RWPE2 (cell line): ENCODE data around the gene SCML2.
A peak's percentile ranks its signal among the peaks of the same experiment; 100 is the strongest.

Experiments used
- ATAC-seq: fragments of 200-7000 bp; cut with Tn5 transposase; 3 replicates; pipeline ENCODE4 v1.9.1; 2021; ENCODE audit warnings: low read depth
- DNase-seq: peaks from one replicate; pipeline ENCODE4 v3.0.0-alpha.2; 2020; ENCODE audit warnings: low spot score
- H3K27ac ChIP-seq: fragments of 450-650 bp; 2 replicates; pipeline ENCODE4 v1.5.1; 2017; ENCODE audit warnings: mild to moderate bottlenecking; ENCODE audit not compliant: poor library complexity, severe bottlenecking
- H3K27me3 ChIP-seq: fragments of 250-450 bp; sonication (Bioruptor Pico); 2 replicates; pipeline ENCODE4 v1.5.1; 2021; ENCODE audit warnings: mild to moderate bottlenecking, moderate library complexity; ENCODE audit not compliant: insufficient read depth, poor library complexity, severe bottlenecking
- H3K36me3 ChIP-seq: fragments of 250-450 bp; sonication (Bioruptor Pico); 2 replicates; pipeline ENCODE4 v1.5.1; 2020; ENCODE audit warnings: low read depth, mild to moderate bottlenecking, moderate library complexity
- H3K4me1 ChIP-seq: fragments of 250-450 bp; sonication (Bioruptor Pico); 2 replicates; pipeline ENCODE4 v1.5.1; 2021; ENCODE audit warnings: mild to moderate bottlenecking, moderate library complexity; ENCODE audit not compliant: insufficient read depth, poor library complexity, severe bottlenecking
- H3K4me3 ChIP-seq: fragments of 250-450 bp; sonication (Bioruptor Pico); 2 replicates; pipeline ENCODE4 v1.5.1; 2021; ENCODE audit warnings: mild to moderate bottlenecking, moderate library complexity; ENCODE audit not compliant: severe bottlenecking
- H3K9me3 ChIP-seq: fragments of 250-450 bp; sonication (Bioruptor Pico); 2 replicates; pipeline ENCODE4 v1.5.1; 2021; ENCODE audit warnings: mild to moderate bottlenecking, moderate library complexity; ENCODE audit not compliant: severe bottlenecking
- CTCF ChIP-seq: fragments of 450-650 bp; IDR thresholded peaks from one replicate; pipeline ENCODE4 v1.5.1; 2017; ENCODE audit warnings: mild to moderate bottlenecking, moderate library complexity; ENCODE audit not compliant: poor library complexity, severe bottlenecking

Gene SCML2

GRCh38 chrX:18354369-18355223 is at the start of gene SCML2:
SCML2 (minus strand) TSS chrX:18354688; CDS start chrX:18334071, 20,617 bp downstream.
- no peaks in the 10 kb centered on the region for H3K4me1 ChIP-seq
- no peaks in the 10 kb centered on the region for H3K36me3 ChIP-seq

GRCh38 chrX:18401848-18402213 is 47.3 kb upstream of the SCML2 start:
- no peak for TF ChIP-seq CTCF
- H3K27ac ChIP-seq = no peak overlapping the region
- ATAC-seq = no peak

More at GRCh38 chrX:18354369-18355223, at the start of gene SCML2:
- Histone ChIP-seq H3K27ac (peak within 1 kb of the TSS; percentile 11), H3K4me3 (peak within 1 kb of the TSS; percentile 50), H3K27me3 (no peaks in the 10 kb centered on the region), H3K9me3 (no peaks in the 10 kb centered on the region)
- ATAC-seq (peak; percentile 61), DNase-seq (no peak)
- TF ChIP-seq CTCF = no peak

GRCh38 chrX:18394477-18394876 is 40.0 kb upstream of the SCML2 start:
- no peak for TF ChIP-seq CTCF
- no peak overlapping the region for H3K27ac ChIP-seq
- no peak for ATAC-seq

More at GRCh38 chrX:18401848-18402213, 47.3 kb upstream of the SCML2 start:
- Histone ChIP-seq H3K4me3 (no peak overlapping the region), H3K4me1 (no peaks in the 10 kb centered on the region), H3K9me3 (no peaks in the 10 kb centered on the region), H3K27me3 (no peaks in the 10 kb centered on the region), H3K36me3 (no peaks in the 10 kb centered on the region)
- DNase-seq = no peak

GRCh38 chrX:18390941-18391538 is 36.6 kb upstream of the SCML2 start:
- Histone ChIP-seq H3K9me3 (no peaks in the 10 kb centered on the region), H3K4me1 (no peaks in the 10 kb centered on the region), H3K36me3 (no peaks in the 10 kb centered on the region), H3K4me3 (no peak overlapping the region), H3K27ac (no peak overlapping the region), H3K27me3 (no peaks in the 10 kb centered on the region)
- no peak for DNase-seq
- no peak for ATAC-seq
- TF ChIP-seq CTCF = peak; percentile 52

More at GRCh38 chrX:18394477-18394876, 40.0 kb upstream of the SCML2 start:
- no peak overlapping the region for H3K4me3 ChIP-seq
- no peaks in the 10 kb centered on the region for H3K36me3 ChIP-seq
- DNase-seq = no peak
- no peaks in the 10 kb centered on the region for H3K27me3 ChIP-seq
- H3K9me3 ChIP-seq = no peaks in the 10 kb centered on the region
- no peaks in the 10 kb centered on the region for H3K4me1 ChIP-seq

GRCh38 chrX:18389966-18390365 is 35.5 kb upstream of the SCML2 start:
- DNase-seq = no peak
- ATAC-seq = no peak
- no peak for TF ChIP-seq CTCF
- Histone ChIP-seq H3K36me3 (no peaks in the 10 kb centered on the region), H3K4me1 (no peaks in the 10 kb centered on the region), H3K27me3 (no peaks in the 10 kb centered on the region), H3K4me3 (no peak overlapping the region), H3K9me3 (no peaks in the 10 kb centered on the region), H3K27ac (no peak overlapping the region)
